ENCODE data around the gene EBLN2. TPM values are rescaled to one million over a fixed set of nuclear protein-coding genes. Genes with fewer than 3 reads are reported as not detected.

Gene EBLN2
- total and polyA plus RNA-seq, 2 donors from 2014 or later: 0.24 to 4.5 TPM

DNA sequence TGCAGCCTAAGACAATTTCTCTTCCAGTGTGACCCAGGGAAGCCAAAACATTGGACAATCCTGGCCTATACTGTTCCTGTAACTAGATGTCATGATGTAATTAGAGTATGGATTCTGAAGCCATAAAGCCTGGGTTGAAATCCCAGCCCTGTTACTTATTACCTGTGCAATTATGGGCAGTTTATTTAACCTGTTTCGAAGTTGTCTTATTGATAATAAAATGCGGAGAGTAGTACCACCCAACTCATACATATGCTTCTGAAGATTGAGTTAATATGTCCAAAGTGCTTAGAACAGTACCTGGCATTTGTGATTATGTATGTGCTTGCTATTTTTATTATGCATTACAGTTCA, 34.7 kb upstream of the EBLN2 start:
- no peaks in the 10 kb centered on the region for H3K4me1 ChIP-seq (ENCODE audit: control insufficient read depth in 2 of 3, insufficient read depth in 2 of 3, low read depth in 1 of 3, low read length in 3 of 3)
- DNase-seq (no peak), FAIRE-seq (no peak)
- no peaks in the 10 kb centered on the region for H3K9me3 ChIP-seq (ENCODE audit: control insufficient read depth in 2 of 3, insufficient read depth in 1 of 3, low read length in 3 of 3)
- no peaks in the 10 kb centered on the region for H3K27me3 ChIP-seq (ENCODE audit: control insufficient read depth, insufficient read depth, low read length)
- no peaks in the 10 kb centered on the region for H3K36me3 ChIP-seq (ENCODE audit: control insufficient read depth in 2 of 3, insufficient read depth in 3 of 3, low read length in 3 of 3)
- TF ChIP-seq, protein P1, sequence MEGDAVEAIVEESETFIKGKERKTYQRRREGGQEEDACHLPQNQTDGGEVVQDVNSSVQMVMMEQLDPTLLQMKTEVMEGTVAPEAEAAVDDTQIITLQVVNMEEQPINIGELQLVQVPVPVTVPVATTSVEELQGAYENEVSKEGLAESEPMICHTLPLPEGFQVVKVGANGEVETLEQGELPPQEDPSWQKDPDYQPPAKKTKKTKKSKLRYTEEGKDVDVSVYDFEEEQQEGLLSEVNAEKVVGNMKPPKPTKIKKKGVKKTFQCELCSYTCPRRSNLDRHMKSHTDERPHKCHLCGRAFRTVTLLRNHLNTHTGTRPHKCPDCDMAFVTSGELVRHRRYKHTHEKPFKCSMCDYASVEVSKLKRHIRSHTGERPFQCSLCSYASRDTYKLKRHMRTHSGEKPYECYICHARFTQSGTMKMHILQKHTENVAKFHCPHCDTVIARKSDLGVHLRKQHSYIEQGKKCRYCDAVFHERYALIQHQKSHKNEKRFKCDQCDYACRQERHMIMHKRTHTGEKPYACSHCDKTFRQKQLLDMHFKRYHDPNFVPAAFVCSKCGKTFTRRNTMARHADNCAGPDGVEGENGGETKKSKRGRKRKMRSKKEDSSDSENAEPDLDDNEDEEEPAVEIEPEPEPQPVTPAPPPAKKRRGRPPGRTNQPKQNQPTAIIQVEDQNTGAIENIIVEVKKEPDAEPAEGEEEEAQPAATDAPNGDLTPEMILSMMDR (IDR thresholded peaks at IDR 0.05; ENCODE audit: borderline replicate concordance, extremely low read depth, insufficient read depth): no peak
- intact Hi-C loops (cut with DNase I): no loop called here
- H3K4me3 ChIP-seq (ENCODE audit: low read length in 3 of 3): no peak overlapping the region
- no peak overlapping the region for H3K27ac ChIP-seq (ENCODE audit: low read depth in 2 of 2, low read length in 2 of 2)
- H3K9ac ChIP-seq (ENCODE audit: low read length in 3 of 3): no peak overlapping the region

DNA sequence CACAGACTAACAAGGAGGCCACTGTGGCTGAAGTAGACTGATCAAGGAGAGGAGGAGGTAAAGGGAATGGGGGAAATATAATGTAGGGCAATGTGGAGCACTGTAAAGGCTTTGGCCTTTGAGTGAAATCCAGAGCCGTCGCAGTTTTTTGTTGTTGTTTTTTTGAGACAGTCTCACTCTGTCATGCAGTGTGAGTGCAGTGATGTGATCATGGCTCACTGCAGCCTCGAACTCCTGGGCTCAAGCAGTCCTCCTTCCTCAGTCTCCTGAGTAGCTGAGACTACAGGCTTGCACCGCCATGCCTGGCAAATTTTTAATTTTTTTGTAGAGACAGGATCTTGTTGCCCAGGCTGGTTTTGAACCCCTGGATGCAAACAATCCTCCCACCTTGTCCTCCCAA, 32.7 kb upstream of the EBLN2 start:
- Histone ChIP-seq H3K27me3 (ENCODE audit: control insufficient read depth, insufficient read depth, low read length) (no peaks in the 10 kb centered on the region), H3K36me3 (ENCODE audit: control insufficient read depth in 2 of 3, insufficient read depth in 3 of 3, low read length in 3 of 3) (no peaks in the 10 kb centered on the region), H3K4me3 (ENCODE audit: low read length in 3 of 3) (no peak overlapping the region), H3K4me1 (ENCODE audit: control insufficient read depth in 2 of 3, insufficient read depth in 2 of 3, low read depth in 1 of 3, low read length in 3 of 3) (peaks cover 0 to 8% (median 0%) of the 10 kb centered on the region in 3 donors), H3K9ac (ENCODE audit: low read length in 3 of 3) (no peak overlapping the region), H3K9me3 (ENCODE audit: control insufficient read depth in 2 of 3, insufficient read depth in 1 of 3, low read length in 3 of 3) (no peaks in the 10 kb centered on the region), H3K27ac (ENCODE audit: low read depth in 2 of 2, low read length in 2 of 2) (no peak overlapping the region)
- FAIRE-seq (no peak), DNase-seq (no peak)
- intact Hi-C loops (cut with DNase I): no loop called here
- TF ChIP-seq, protein P1 (IDR thresholded peaks at IDR 0.05; ENCODE audit: borderline replicate concordance, extremely low read depth, insufficient read depth): no peak

DNA sequence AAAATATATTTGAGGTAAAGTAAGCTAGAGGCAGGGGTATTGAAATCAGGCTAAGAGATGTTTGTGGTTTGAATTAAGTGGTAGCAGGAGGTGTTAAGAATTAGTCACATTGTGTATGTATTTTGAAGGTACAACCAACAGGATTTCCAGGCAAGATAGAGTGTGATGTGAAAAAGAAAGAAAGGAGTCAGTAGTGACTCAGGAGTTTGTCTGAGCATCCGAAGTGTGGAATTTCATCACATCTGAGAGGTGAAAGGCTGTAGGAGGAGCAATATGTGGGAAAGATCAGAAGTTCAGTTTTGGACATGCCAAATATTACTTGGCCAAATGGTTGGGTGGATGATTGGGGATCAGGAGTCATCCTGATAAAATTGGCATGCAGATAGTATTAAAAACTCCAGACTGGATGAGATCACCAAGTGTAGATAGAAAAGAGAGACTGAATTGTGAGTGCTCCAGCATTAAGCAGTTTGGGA, 32.1 kb upstream of the EBLN2 start:
- no peak for DNase-seq
- peaks cover 0 to 11% (median 0%) of the 10 kb centered on the region in 3 donors for H3K4me1 ChIP-seq (ENCODE audit: control insufficient read depth in 2 of 3, insufficient read depth in 2 of 3, low read depth in 1 of 3, low read length in 3 of 3)
- H3K27me3 ChIP-seq (ENCODE audit: control insufficient read depth, insufficient read depth, low read length): no peaks in the 10 kb centered on the region
- TF ChIP-seq, protein P1 (IDR thresholded peaks at IDR 0.05; ENCODE audit: borderline replicate concordance, extremely low read depth, insufficient read depth): no peak
- no peak overlapping the region for H3K27ac ChIP-seq (ENCODE audit: low read depth in 2 of 2, low read length in 2 of 2)
- no peaks in the 10 kb centered on the region for H3K9me3 ChIP-seq (ENCODE audit: control insufficient read depth in 2 of 3, insufficient read depth in 1 of 3, low read length in 3 of 3)
- no peak overlapping the region for H3K4me3 ChIP-seq (ENCODE audit: low read length in 3 of 3)
- H3K36me3 ChIP-seq (ENCODE audit: control insufficient read depth in 2 of 3, insufficient read depth in 3 of 3, low read length in 3 of 3): no peaks in the 10 kb centered on the region
- intact Hi-C loops (cut with DNase I): no loop called here
- no peak overlapping the region for H3K9ac ChIP-seq (ENCODE audit: low read length in 3 of 3)
- no peak for FAIRE-seq

DNA sequence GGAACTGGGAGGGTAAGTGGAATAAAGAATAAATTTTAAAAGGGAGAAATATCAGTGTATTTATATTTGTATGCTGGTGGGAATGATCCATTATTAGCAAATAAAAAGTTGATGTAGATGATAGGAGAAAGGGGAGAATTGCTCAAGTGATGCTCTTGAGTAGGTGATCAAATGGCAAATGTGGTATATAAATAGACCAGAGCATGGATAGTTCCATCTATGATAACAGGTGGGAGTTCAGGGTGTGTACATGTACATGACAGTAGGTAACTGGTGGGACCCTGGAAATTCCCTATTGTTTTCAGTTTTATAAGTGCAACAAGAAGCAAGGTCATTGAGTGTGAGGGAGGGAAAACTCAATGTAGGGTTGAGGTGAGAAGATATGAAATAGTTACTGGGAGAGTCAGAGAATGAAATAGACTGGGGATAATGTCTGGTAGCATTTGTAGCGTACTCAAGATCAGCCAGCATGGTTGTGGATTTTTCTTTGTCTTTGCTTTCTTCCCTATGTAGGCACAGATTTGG, 31.3 kb upstream of the EBLN2 start:
- Histone ChIP-seq H3K27me3 (ENCODE audit: control insufficient read depth, insufficient read depth, low read length) (no peaks in the 10 kb centered on the region), H3K27ac (ENCODE audit: low read depth in 2 of 2, low read length in 2 of 2) (no peak overlapping the region), H3K4me1 (ENCODE audit: control insufficient read depth in 2 of 3, insufficient read depth in 2 of 3, low read depth in 1 of 3, low read length in 3 of 3) (peaks cover 0 to 12% (median 0%) of the 10 kb centered on the region in 3 donors), H3K4me3 (ENCODE audit: low read length in 3 of 3) (no peak overlapping the region), H3K9me3 (ENCODE audit: control insufficient read depth in 2 of 3, insufficient read depth in 1 of 3, low read length in 3 of 3) (no peaks in the 10 kb centered on the region), H3K36me3 (ENCODE audit: control insufficient read depth in 2 of 3, insufficient read depth in 3 of 3, low read length in 3 of 3) (no peaks in the 10 kb centered on the region), H3K9ac (ENCODE audit: low read length in 3 of 3) (no peak overlapping the region)
- intact Hi-C loops (cut with DNase I): no loop called here
- TF ChIP-seq, protein P1 (IDR thresholded peaks at IDR 0.05; ENCODE audit: borderline replicate concordance, extremely low read depth, insufficient read depth): no peak
- DNase-seq: no peak
- FAIRE-seq: no peak
